GM18858 (cell line): ENCODE data around the gene GVQW3.
A peak's percentile ranks its signal among the peaks of the same experiment; 100 is the strongest.

Experiments
- ATAC-seq: cut with Tn5 transposase; IDR thresholded peaks from one replicate; pipeline ENCODE4 v1.9.1; 2021; ENCODE audit not compliant: unreplicated experiment

The GVQW3 gene

GRCh38 chr11:76444384-76445120, 63.4 kb downstream of the GVQW3 start, which contains the start of gene EMSY:
TSS of gene EMSY (plus strand) at chr11:76445018. CDS start at chr11:76446939, 1,921 bp downstream.
- ATAC-seq, result peak; percentile 93

- ATAC-seq, result no peak
These were observed 64.3 kb downstream of the GVQW3 start for GRCh38 chr11:76445121-76446084.

GRCh38 chr11:76448506-76448905, 67.4 kb downstream of the GVQW3 start:
- ATAC-seq, result no peak

- no peak for ATAC-seq
These were observed 72.1 kb downstream of the GVQW3 start for GRCh38 chr11:76453248-76453647.

- ATAC-seq, result no peak
These were observed 74.2 kb downstream of the GVQW3 start for GRCh38 chr11:76455331-76455730.

- no peak for ATAC-seq
These were observed 74.8 kb downstream of the GVQW3 start for GRCh38 chr11:76455931-76456330.

- ATAC-seq, result no peak
These were observed 75.4 kb downstream of the GVQW3 start for GRCh38 chr11:76456571-76456970.
